Mesendoderm (in vitro differentiated cells): ENCODE results near the gene MROH7.

Source experiments
- DNase-seq: peaks from one replicate; pipeline ENCODE4 v3.0.0; 2013
- H2AK5ac ChIP-seq: 2 replicates; pipeline ENCODE4 v1.6.1; 2013; ENCODE audit warnings: low read length, inconsistent platforms
- H2BK120ac ChIP-seq: 2 replicates; pipeline ENCODE4 v1.6.1; 2013; ENCODE audit warnings: low read depth, mild to moderate bottlenecking, low read length, moderate library complexity, mixed read lengths
- H2BK15ac ChIP-seq: replicated peaks from 2 replicates; pipeline ENCODE4 v1.6.1; 2013; ENCODE audit warnings: low read depth, mild to moderate bottlenecking, moderate library complexity
- H2BK5ac ChIP-seq: 2 replicates; pipeline ENCODE4 v1.6.1; 2013; ENCODE audit warnings: low read length, inconsistent platforms
- H3K18ac ChIP-seq: 2 replicates; pipeline ENCODE4 v1.6.1; 2013; ENCODE audit warnings: mild to moderate bottlenecking, low read length, mixed read lengths
- H3K23ac ChIP-seq: one replicate; pipeline ENCODE4 v1.6.1; 2013; ENCODE audit warnings: low read length
- H3K27ac ChIP-seq: 2 replicates; pipeline ENCODE4 v1.5.1; 2013; ENCODE audit warnings: low read depth, mild to moderate bottlenecking, inconsistent platforms, low read length, moderate library complexity
- H3K27me3 ChIP-seq: 2 replicates; pipeline ENCODE4 v1.6.1; 2013; ENCODE audit warnings: low read length, control low read depth, mild to moderate bottlenecking, inconsistent platforms; ENCODE audit not compliant: insufficient read depth, poor library complexity
- H3K36me3 ChIP-seq: 2 replicates; pipeline ENCODE4 v1.6.1; 2013; ENCODE audit warnings: low read length, inconsistent platforms; ENCODE audit not compliant: control insufficient read depth, insufficient read depth
- H3K4ac ChIP-seq: one replicate; pipeline ENCODE4 v1.6.1; 2013; ENCODE audit warnings: low read depth, mild to moderate bottlenecking, low read length, moderate library complexity
- H3K4me1 ChIP-seq: 2 replicates; pipeline ENCODE4 v1.6.1; 2013; ENCODE audit warnings: low read depth, low read length, inconsistent platforms; ENCODE audit not compliant: control insufficient read depth
- H3K4me2 ChIP-seq: 2 replicates; pipeline ENCODE4 v1.6.1; 2013; ENCODE audit warnings: low read length
- H3K4me3 ChIP-seq: 2 replicates; pipeline ENCODE4 v1.5.1; 2013; ENCODE audit warnings: mild to moderate bottlenecking, low read length
- H3K56ac ChIP-seq: one replicate; pipeline ENCODE4 v1.6.1; 2013; ENCODE audit warnings: low read length
- H3K79me1 ChIP-seq: 2 replicates; pipeline ENCODE4 v1.6.1; 2013; ENCODE audit warnings: low read length, inconsistent platforms
- H3K79me2 ChIP-seq: 2 replicates; pipeline ENCODE4 v1.6.1; 2013; ENCODE audit warnings: mild to moderate bottlenecking, low read length; ENCODE audit not compliant: control insufficient read depth, insufficient read depth
- H3K9ac ChIP-seq: 2 replicates; pipeline ENCODE4 v1.6.1; 2013; ENCODE audit warnings: low read length, inconsistent platforms
- H4K5ac ChIP-seq: one replicate; pipeline ENCODE4 v1.6.1; 2013; ENCODE audit warnings: low read length
- H4K8ac ChIP-seq: one replicate; pipeline ENCODE4 v1.6.1; 2013; ENCODE audit warnings: low read depth, mild to moderate bottlenecking, control low read depth, low read length, moderate library complexity
- WGBS: extraction: QIAGEN DNeasy Blood & Tissue Kit; methylation state at CpG from one replicate; pipeline ENCODE4 v1.1.7; 2013; ENCODE audit warnings: low lambda C conversion rate, missing lambda C conversion rate; ENCODE audit not compliant: insufficient coverage; ENCODE audit errors: extremely low coverage; 5-methylcytosine and 5-hydroxymethylcytosine counted together

The MROH7 gene

GRCh38 chr1:54697896-54698295 is 56.3 kb downstream of the MROH7 start:
- DNase-seq, result no peak
- H3K27ac ChIP-seq, result no peak overlapping the region
- no peak overlapping the region for H2BK120ac ChIP-seq
- H3K4ac ChIP-seq, result no peak overlapping the region
- H2BK5ac ChIP-seq, result no peak overlapping the region
- no peak overlapping the region for H3K56ac ChIP-seq
- no peaks in the 10 kb centered on the region for H3K4me1 ChIP-seq
- no peaks in the 10 kb centered on the region for H3K36me3 ChIP-seq
- no peaks in the 10 kb centered on the region for H3K79me1 ChIP-seq
- no peaks in the 10 kb centered on the region for H3K27me3 ChIP-seq
- H2AK5ac ChIP-seq, result no peak overlapping the region
- no peak overlapping the region for H3K18ac ChIP-seq
- H2BK15ac ChIP-seq, result no peak overlapping the region
- no CpG with 5 or more reads among the region's 6 CpGs for WGBS
- H4K5ac ChIP-seq, result no peak overlapping the region
- no peak overlapping the region for H3K4me2 ChIP-seq
- H3K4me3 ChIP-seq, result no peak overlapping the region
- no peak overlapping the region for H3K9ac ChIP-seq
- H3K23ac ChIP-seq, result no peak overlapping the region
- no peaks in the 10 kb centered on the region for H3K79me2 ChIP-seq
- no peak overlapping the region for H4K8ac ChIP-seq

GRCh38 chr1:54698346-54698745 is 56.8 kb downstream of the MROH7 start:
- Histone ChIP-seq H3K23ac (no peak overlapping the region), H3K79me1 (no peaks in the 10 kb centered on the region), H2BK5ac (no peak overlapping the region), H3K27me3 (no peaks in the 10 kb centered on the region), H3K4me3 (no peak overlapping the region), H3K4me1 (no peaks in the 10 kb centered on the region), H3K27ac (no peak overlapping the region), H3K79me2 (no peaks in the 10 kb centered on the region), H3K9ac (no peak overlapping the region), H3K56ac (no peak overlapping the region), H2BK15ac (no peak overlapping the region), H3K4me2 (no peak overlapping the region), H3K4ac (no peak overlapping the region), H2AK5ac (no peak overlapping the region), H4K8ac (no peak overlapping the region), H3K36me3 (no peaks in the 10 kb centered on the region), H3K18ac (no peak overlapping the region), H2BK120ac (no peak overlapping the region), H4K5ac (no peak overlapping the region)
- DNase-seq, result no peak
- WGBS, result no CpG with 5 or more reads among the region's 8 CpGs

- H3K4me1 ChIP-seq, result no peaks in the 10 kb centered on the region
- no peak overlapping the region for H4K8ac ChIP-seq
- no peak overlapping the region for H3K4ac ChIP-seq
- no peak for DNase-seq
- WGBS, result no CpG with 5 or more reads among the region's 11 CpGs
- no peaks in the 10 kb centered on the region for H3K36me3 ChIP-seq
- H2BK120ac ChIP-seq, result no peak overlapping the region
- H3K23ac ChIP-seq, result no peak overlapping the region
- H3K79me1 ChIP-seq, result no peaks in the 10 kb centered on the region
- no peak overlapping the region for H3K4me3 ChIP-seq
- H2AK5ac ChIP-seq, result no peak overlapping the region
- no peak overlapping the region for H3K27ac ChIP-seq
- H3K56ac ChIP-seq, result no peak overlapping the region
- no peak overlapping the region for H2BK5ac ChIP-seq
- H3K18ac ChIP-seq, result no peak overlapping the region
- H3K9ac ChIP-seq, result no peak overlapping the region
- no peak overlapping the region for H2BK15ac ChIP-seq
- H3K79me2 ChIP-seq, result no peaks in the 10 kb centered on the region
- H3K27me3 ChIP-seq, result no peaks in the 10 kb centered on the region
- no peak overlapping the region for H4K5ac ChIP-seq
- no peak overlapping the region for H3K4me2 ChIP-seq
Observed at GRCh38 chr1:54699936-54700525, 58.4 kb downstream of the MROH7 start.

GRCh38 chr1:54701066-54701465 is 59.5 kb downstream of the MROH7 start:
- Histone ChIP-seq H2BK120ac (no peak overlapping the region), H3K4me1 (no peaks in the 10 kb centered on the region), H3K79me2 (no peaks in the 10 kb centered on the region), H2BK15ac (no peak overlapping the region), H3K18ac (no peak overlapping the region), H3K23ac (no peak overlapping the region), H4K8ac (no peak overlapping the region), H3K27ac (no peak overlapping the region), H3K56ac (no peak overlapping the region), H3K4ac (no peak overlapping the region), H3K36me3 (no peaks in the 10 kb centered on the region), H3K27me3 (no peaks in the 10 kb centered on the region), H3K4me3 (no peak overlapping the region), H2AK5ac (no peak overlapping the region), H2BK5ac (no peak overlapping the region), H3K79me1 (no peaks in the 10 kb centered on the region), H4K5ac (no peak overlapping the region), H3K9ac (no peak overlapping the region), H3K4me2 (no peak overlapping the region)
- WGBS, result no CpG with 5 or more reads among the region's 9 CpGs
- no peak for DNase-seq

- DNase-seq, result no peak
- Histone ChIP-seq H3K27ac (no peak overlapping the region), H3K4me1 (no peaks in the 10 kb centered on the region), H3K27me3 (no peaks in the 10 kb centered on the region), H3K4me3 (no peak overlapping the region), H2BK5ac (no peak overlapping the region), H2BK120ac (no peak overlapping the region), H3K4me2 (no peak overlapping the region), H3K56ac (no peak overlapping the region), H3K79me2 (no peaks in the 10 kb centered on the region), H3K36me3 (no peaks in the 10 kb centered on the region), H4K5ac (no peak overlapping the region), H2BK15ac (no peak overlapping the region), H3K23ac (no peak overlapping the region), H3K9ac (no peak overlapping the region), H2AK5ac (no peak overlapping the region), H3K79me1 (no peaks in the 10 kb centered on the region), H4K8ac (no peak overlapping the region), H3K18ac (no peak overlapping the region), H3K4ac (no peak overlapping the region)
- WGBS, result no CpG with 5 or more reads among the region's 11 CpGs
Observed at GRCh38 chr1:54701996-54702395, 60.4 kb downstream of the MROH7 start.

GRCh38 chr1:54703471-54703870 is 61.9 kb downstream of the MROH7 start:
- Histone ChIP-seq H3K4me2 (no peak overlapping the region), H3K4ac (no peak overlapping the region), H2AK5ac (no peak overlapping the region), H3K27me3 (no peaks in the 10 kb centered on the region), H2BK120ac (no peak overlapping the region), H3K79me1 (no peaks in the 10 kb centered on the region), H3K79me2 (no peaks in the 10 kb centered on the region), H3K18ac (no peak overlapping the region), H3K4me3 (no peak overlapping the region), H3K56ac (no peak overlapping the region), H2BK5ac (no peak overlapping the region), H3K4me1 (no peaks in the 10 kb centered on the region), H3K27ac (no peak overlapping the region), H3K36me3 (no peaks in the 10 kb centered on the region), H3K9ac (no peak overlapping the region), H3K23ac (no peak overlapping the region), H4K5ac (no peak overlapping the region), H4K8ac (no peak overlapping the region), H2BK15ac (no peak overlapping the region)
- WGBS, result no CpG with 5 or more reads among the region's 10 CpGs
- DNase-seq, result no peak
